Activated gamma-delta T cell treated with anti-CD3 and anti-CD28 coated beads, Interleukin-2, amount 50 U/mL, for 16 hours (primary cell): Measurements from ENCODE around the gene DCAF12L2.
"Not testable (repeated sequence)": the region's sequence is repeated elsewhere in the genome, so short reads cannot be mapped to it uniquely, and the experiment has no call there.

ENCODE experiments used
- DNase-seq: peaks from one replicate; pipeline ENCODE4 v3.0.0-alpha.2; 2020; ENCODE audit warnings: low read depth

Gene DCAF12L2

DNA sequence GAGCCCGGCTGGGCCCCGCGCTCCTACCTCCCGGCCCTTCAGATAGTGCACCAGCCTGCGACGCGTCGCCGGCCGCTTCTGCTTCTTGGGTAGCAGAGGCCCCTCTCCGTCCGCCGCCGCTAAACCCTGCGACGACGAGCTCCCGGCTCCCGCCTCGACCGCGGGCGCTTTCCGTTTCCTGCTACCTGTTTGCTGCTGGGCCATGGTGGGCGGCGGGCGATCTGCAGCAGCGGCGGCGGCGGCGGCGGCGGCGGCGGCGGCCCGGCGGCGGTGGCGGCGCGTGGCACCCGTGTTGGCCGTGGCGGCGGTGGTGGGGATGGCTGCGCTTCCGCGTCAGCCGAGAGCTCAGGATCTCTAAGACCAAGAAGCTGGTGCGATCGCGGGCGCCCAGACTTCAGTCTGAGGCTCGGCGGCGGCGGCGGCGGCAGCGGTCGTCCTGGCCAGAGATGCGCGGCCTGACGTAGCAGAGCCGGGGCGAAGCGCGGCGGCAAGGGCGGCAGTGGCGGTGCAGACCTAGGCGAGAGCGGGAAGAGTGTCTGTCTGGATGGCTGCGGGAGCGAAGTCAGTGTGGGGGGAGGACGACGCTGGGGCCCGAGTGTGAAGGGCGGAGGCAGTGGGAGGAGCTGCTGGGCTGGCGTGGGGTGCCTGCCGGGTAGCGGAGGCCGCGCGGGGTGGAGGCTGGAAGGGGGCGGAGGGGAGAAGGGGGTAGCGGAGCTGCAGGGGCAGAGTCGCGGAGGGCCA is at the start of gene DCAF12L2:
Gene DCAF12L2, minus strand, starts transcription at position 569 of the 741 bp plus-strand sequence. Its CDS starts 365 bp downstream, at position 204.
- no peak for DNase-seq

DNA sequence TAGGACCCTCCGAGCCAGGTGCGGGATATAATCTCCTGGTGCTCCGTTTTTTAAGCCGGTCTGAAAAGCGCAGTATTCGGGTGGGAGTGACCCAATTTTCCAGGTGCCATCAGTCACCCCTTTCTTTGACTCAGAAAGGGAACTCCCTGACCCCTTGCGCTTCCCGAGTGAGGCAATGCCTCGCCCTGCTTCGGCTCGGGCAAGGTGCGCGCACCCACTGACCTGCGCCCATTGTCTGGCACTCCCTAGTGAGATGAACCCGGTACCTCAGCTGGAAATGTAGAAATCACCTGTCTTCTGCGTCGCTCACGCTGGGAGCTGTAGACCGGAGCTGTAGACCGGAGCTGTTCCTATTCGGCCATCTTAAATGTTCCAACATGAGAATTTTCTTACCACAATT is 24.8 kb upstream of the DCAF12L2 start:
- DNase-seq: not testable (repeated sequence)

DNA sequence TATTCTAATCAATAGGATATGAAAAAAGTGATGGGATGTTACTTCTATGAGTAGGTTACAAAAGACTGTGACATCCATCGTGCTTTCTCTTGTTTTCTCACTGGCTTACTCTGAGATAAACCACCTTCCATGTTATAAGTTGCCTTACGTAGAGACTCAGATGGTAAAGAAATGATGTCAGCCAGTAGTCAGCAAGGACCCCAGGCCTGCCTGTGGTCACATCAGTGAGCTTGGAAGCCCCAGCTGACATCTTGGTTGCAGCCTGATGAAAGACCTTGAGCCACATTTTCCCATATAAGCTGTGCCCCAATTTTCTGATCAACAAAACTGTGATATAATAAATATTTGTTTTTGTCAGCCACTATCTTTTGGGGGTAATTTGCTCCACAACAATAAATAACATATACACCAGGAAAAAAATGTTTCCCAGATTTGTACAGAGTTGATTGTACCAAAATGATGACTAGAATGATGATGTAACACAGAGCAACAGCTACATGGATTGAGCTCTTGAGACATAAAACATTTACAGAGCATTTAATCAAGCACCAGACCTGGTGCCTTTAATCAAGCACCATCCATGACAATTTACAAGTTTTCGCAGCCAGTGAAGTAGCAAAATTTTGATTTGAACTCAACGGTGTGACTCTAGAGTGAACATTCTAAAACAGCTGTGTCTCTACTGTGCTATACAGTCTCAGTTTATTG is 11.2 kb upstream of the DCAF12L2 start:
- DNase-seq: no peak

DNA sequence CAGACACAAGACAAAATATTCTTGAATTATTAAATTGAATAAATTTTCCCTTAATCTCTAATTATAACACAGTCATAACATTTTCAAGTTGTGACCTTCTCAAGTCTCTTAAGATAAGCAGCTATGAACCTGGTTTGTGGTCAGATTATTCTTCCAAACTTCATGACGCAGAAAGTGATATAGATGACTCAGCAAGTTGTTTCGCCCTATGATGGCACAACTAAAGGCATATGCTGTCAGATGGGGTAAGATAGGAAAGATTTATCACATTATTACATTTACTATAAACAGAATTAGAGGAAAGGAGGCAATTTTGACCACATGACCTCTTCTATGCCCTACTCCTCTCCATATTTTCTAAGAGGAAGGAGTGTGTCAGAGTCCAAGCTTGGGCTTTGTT is 4.6 kb upstream of the DCAF12L2 start:
- DNase-seq: no peak

DNA sequence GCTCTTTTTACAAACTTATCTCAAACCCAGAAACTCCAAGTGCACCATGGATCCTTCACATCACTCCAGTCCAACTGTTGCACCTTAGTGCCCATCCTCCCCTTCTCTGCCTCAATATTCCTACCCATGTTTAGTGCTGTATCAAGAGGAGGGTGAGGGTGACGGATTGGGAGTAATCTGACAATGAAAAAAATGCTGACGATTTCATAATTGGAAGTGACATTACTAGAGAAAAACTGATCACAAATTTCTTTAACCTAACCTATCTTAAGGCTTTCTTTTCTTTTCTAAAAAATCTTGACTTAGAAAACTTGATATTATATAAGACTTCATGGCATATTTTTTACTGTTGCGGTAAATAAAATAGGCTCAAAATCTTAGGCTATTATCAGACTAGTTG is 1.5 kb upstream of the DCAF12L2 start:
- no peak for DNase-seq

DNA sequence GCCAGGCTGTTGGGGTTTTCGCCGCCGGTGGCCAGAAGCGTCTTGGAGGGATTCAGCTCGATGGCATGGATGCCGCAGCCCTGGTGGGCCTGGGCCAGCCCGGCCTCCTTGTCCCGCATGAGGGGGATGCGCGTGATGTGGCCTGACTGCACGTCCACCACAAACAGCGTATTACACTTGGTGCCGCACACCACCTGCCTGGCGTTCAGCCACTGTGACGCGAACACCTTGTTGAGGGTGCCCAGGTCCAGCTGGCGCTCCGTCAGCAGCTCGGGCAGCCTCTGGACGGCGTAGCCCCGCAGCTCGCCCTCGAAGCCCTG is 728 bp downstream of the DCAF12L2 start:
- DNase-seq: no peak

DNA sequence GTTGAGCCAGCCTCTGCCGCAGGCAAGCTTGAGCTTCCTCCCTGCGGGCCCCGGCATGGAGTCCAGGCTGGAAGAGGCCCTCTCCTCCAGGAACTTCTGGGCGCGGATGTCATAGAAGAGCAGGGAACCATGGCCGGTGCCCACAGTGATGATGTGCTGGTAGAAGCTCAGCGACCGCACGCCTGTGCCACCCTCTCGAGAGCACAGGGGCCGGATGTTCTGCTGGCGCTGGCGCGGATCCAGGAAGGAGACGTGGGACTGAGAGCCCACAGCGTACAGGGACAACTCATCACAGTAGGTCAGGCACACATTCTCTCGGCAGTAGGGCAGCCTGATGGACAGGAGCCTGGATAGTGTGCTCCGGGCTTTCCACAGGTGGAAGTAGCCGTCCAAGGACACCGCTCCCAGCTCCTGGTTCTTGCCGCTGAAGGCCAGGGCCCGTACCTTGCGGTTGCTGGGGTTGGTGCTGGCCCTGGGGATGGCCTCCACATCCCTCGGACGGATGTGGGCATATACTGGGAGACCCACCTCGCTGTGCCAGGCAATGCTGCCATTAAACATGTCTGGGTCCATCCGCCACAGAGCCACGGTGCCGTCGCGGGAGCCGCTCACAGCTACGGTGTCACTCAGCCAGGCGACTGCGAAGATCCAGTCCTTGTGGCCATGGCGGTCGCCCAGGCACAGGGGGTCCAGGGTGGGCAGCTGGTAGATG is 1.2 kb downstream of the DCAF12L2 start:
- no peak for DNase-seq

DNA sequence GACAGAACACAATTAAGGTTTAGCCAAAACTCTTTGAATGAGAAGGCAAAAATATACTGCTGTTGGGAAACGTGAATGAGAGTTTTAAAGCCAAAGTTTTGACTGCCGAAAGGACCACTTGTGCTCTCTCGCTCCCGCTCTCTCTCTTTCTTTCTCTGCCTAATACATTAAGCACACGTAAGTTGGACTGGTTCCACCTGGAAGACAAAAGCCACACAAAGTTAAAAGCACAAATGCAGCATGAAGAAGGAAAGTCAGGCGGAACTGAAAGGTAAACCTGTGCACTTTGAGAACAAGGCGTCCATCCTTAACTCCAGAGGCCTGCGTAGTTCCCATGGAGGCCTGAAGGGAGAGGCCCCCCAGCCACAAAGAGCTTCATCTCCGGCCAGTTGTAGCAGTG is 1.9 kb downstream of the DCAF12L2 start:
- no peak for DNase-seq

DNA sequence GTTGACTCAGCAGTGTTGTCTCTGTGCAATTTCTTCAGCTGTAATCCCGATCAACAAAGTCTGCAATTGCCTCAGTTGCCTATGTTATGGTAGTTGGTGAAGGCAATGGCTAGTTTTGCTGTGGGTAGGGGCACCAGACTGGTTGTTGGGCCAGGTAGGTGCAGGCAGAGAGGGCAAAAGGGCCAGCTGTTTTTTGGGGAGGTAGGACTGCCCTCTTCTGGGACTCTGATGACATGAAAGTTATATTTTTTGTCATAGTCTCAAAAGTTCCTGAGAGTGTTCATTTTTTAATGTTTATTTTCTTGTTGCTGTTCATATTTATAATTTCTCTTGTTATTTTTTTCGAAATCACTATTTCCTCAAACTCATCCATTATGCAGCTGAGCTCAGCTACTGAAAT is 25.1 kb downstream of the DCAF12L2 start:
- no peak for DNase-seq

DNA sequence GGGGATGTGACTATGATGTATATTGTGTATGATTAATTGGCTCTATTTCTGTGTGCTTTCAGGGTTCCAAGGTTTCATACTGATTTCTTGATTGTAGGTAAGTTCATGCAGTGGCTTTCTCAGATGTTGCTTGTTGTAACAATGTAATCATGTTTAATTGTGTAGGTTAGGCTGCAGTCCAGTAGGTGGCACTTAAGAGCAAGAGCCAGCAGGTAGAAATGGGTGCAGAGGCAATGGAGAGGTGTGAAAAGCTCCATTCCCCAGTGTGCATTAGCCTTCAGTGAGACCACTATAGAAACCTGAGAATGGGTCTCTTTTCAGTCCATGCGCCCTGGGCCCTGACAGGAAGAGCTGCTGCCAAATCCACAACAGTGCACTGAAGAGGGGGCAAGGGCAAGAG is 28.2 kb downstream of the DCAF12L2 start:
- DNase-seq: no peak

DNA sequence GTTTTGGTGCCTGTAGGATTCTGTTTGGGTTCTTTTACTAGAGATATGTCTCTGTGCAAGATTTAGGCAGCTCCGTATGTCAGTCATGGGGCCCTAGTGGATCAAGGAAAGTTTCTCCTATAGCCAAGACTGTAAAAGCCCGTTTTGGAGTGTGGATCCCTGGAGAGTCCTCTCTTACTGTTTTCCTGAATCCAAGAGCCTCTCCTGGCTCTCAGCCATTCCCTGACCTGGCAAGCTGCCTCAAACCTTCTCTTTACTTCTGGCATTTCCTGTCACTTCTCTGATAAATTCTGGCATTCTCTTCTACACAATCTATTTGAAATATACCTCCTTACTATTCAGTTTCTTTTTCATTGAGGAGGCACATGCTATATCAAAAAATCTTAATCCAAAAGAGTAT is 41.4 kb downstream of the DCAF12L2 start:
- no peak for DNase-seq
